GM23248 (cell line): ENCODE measurements around the gene MRPL40. TPM values are rescaled to one million over a fixed set of nuclear protein-coding genes. Genes with fewer than 3 reads are reported as not detected.

Experiments
- DNase-seq: peaks from one replicate; pipeline ENCODE4 v3.0.0-alpha.2; 2015
- H2AFZ ChIP-seq: fragments of 200-600 bp; sonication (generic); 2 replicates; pipeline ENCODE4 v1.6.1; 2016; ENCODE audit warnings: antibody characterized with exemption
- H3F3A ChIP-seq: fragments of 200-600 bp; sonication (generic); 2 replicates; pipeline ENCODE4 v1.6.1; 2016; ENCODE audit warnings: mild to moderate bottlenecking, antibody characterized with exemption, mixed run types; ENCODE audit not compliant: insufficient read depth
- H3K27ac ChIP-seq: fragments of 200-600 bp; sonication (generic); 2 replicates; pipeline ENCODE4 v1.5.1; 2016; ENCODE audit warnings: mild to moderate bottlenecking
- H3K27me3 ChIP-seq: fragments of 200-600 bp; sonication (generic); replicated peaks from 2 replicates; pipeline ENCODE4 v1.6.1; 2016; ENCODE audit warnings: mild to moderate bottlenecking; ENCODE audit not compliant: insufficient read depth
- H3K36me3 ChIP-seq: fragments of 200-600 bp; sonication (generic); 2 replicates; pipeline ENCODE4 v1.6.1; 2016; ENCODE audit warnings: low read depth, mild to moderate bottlenecking
- H3K4me1 ChIP-seq: fragments of 200-600 bp; sonication (generic); 2 replicates; pipeline ENCODE4 v1.6.1; 2016; ENCODE audit warnings: mild to moderate bottlenecking; ENCODE audit not compliant: insufficient read depth
- H3K4me2 ChIP-seq: fragments of 200-600 bp; sonication (generic); one replicate; pipeline ENCODE4 v1.6.1; 2016; ENCODE audit warnings: mild to moderate bottlenecking; ENCODE audit not compliant: unreplicated experiment
- H3K4me3 ChIP-seq: fragments of 200-600 bp; sonication (generic); 2 replicates; pipeline ENCODE4 v1.5.1; 2016; ENCODE audit warnings: mild to moderate bottlenecking
- H3K79me2 ChIP-seq: fragments of 200-600 bp; sonication (generic); 2 replicates; pipeline ENCODE4 v1.6.1; 2016; ENCODE audit warnings: mild to moderate bottlenecking; ENCODE audit not compliant: insufficient read depth
- H3K9ac ChIP-seq: fragments of 200-600 bp; sonication (generic); 2 replicates; pipeline ENCODE4 v1.6.1; 2016; ENCODE audit warnings: mild to moderate bottlenecking
- H3K9me2 ChIP-seq: fragments of 200-600 bp; sonication (generic); 2 replicates; pipeline ENCODE4 v1.6.1; 2016; ENCODE audit warnings: mixed run types, mild to moderate bottlenecking, moderate library complexity; ENCODE audit not compliant: insufficient read depth
- H3K9me3 ChIP-seq: fragments of 200-600 bp; sonication (generic); one replicate; pipeline ENCODE4 v1.6.1; 2017; ENCODE audit warnings: low read depth
- H4K20me1 ChIP-seq: fragments of 200-600 bp; sonication (generic); 2 replicates; pipeline ENCODE4 v1.6.0; 2016; ENCODE audit not compliant: insufficient read depth
- EZH2 ChIP-seq: fragments of 200-600 bp; sonication (generic); IDR thresholded peaks from 2 replicates; pipeline ENCODE4 v1.6.1; 2018; ENCODE audit warnings: antibody characterized with exemption, mild to moderate bottlenecking; ENCODE audit not compliant: insufficient read depth, poor library complexity, severe bottlenecking
- EZH2phosphoT487 ChIP-seq: fragments of 200-600 bp; sonication (generic); IDR thresholded peaks from 2 replicates; pipeline ENCODE4 v1.6.1; 2018; ENCODE audit warnings: antibody characterized with exemption, moderate library complexity, mild to moderate bottlenecking, low read depth; ENCODE audit not compliant: insufficient read depth
- WGBS, 2 experiments: methylation state at CpG; one replicate each; pipeline ENCODE4 v1.1.6; 2015 to 2017; ENCODE audit warnings: low lambda C conversion rate in 2 of 2, low coverage in 1 of 2; ENCODE audit errors: missing lambda C conversion rate in 2 of 2; 5-methylcytosine and 5-hydroxymethylcytosine counted together
- in situ Hi-C: fragments of 300-500 bp; cut with MboI; formaldehyde crosslinking; loops from 2 replicates; pipeline ENCODE4 v1.15.0; 2020
- polyA plus RNA-seq: library from polyadenylated mRNA; unstranded; fragments of >200 nt; fragmentation: Nextera tagmentation; extraction: Ambion mirVana; gene quantifications from 2 replicates; pipeline ENCODE4 v1.2.1, GENCODE V29; 2016
- total RNA-seq: library from RNA; depleted of rRNA; stranded (reverse); fragments of >200 nt; shearing (Covaris generic); gene quantifications from 2 replicates; pipeline ENCODE4 v1.2.3, GENCODE V29; 2014

The MRPL40 gene
- total and polyA plus RNA-seq, 2 experiments from 2014 or later: 37.6 to 81.9 TPM

DNA sequence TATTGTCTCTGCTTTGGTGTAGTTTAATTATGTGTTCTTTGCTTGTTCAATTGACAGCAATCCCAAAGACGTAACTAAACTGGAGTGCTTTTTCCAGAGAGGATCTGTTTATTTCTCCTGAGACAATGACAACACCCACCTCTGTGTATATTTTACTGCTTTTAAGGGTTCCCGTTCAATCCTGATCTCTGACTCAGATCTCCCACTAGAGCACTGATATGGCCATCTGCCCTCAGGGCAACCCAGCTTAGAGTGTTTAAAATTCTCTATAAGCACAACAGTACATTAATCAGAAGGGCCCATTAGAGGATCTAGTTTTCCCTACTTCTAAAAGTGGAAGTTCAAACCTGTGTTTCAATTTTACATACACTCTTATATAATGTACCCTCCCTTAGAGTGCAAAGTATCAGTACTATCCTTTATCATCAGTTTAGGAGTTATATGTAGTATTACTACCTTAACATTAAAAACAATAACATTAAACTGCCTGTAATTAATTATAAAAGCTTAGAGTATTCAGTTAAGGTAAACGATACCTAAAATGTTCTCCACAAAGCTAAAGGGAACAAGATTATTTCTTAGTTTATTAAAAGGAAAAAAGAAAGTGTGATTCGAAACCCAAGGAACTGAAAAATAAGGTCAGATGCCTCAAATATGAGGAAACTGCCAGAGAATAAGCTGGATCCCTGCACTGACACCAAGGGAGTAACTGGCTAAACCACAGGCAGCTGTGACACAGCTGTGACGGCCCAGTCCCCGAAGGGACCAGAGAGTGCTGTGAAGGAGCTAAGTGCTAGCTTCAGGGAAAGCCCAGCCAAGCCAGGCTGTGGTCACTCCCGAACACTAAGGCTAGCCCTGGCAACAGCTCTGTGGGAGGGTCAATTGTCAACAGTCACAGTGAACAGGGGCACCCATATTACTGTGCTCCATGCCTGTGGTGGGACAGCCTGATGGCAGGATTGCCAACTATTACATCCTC, 31.4 kb downstream of the MRPL40 start:
- Histone ChIP-seq H3K79me2 (no peaks in the 10 kb centered on the region), H3K36me3 (peaks cover 48% of the 10 kb centered on the region), H3F3A (peaks cover 19% of the 10 kb centered on the region), H3K4me2 (peak overlapping the region; percentile 52), H2AFZ (no peak overlapping the region), H3K4me1 (peaks cover 21% of the 10 kb centered on the region), H3K9ac (peak overlapping the region; percentile 63), H3K9me2 (no peaks in the 10 kb centered on the region), H4K20me1 (no peaks in the 10 kb centered on the region), H3K4me3 (0 out of 2 replicates have a peak overlapping the region, but pooled peaks have one; percentile 8), H3K9me3 (no peaks in the 10 kb centered on the region), H3K27me3 (no peaks in the 10 kb centered on the region), H3K27ac (peak overlapping the region; percentile 81)
- no peak for TF ChIP-seq EZH2
- 25 to 32% methylated on average over 7 of the region's 7 CpGs for WGBS, 2 experiments
- DNase-seq: peak; percentile 90
- in situ Hi-C loops: no loop called here

DNA sequence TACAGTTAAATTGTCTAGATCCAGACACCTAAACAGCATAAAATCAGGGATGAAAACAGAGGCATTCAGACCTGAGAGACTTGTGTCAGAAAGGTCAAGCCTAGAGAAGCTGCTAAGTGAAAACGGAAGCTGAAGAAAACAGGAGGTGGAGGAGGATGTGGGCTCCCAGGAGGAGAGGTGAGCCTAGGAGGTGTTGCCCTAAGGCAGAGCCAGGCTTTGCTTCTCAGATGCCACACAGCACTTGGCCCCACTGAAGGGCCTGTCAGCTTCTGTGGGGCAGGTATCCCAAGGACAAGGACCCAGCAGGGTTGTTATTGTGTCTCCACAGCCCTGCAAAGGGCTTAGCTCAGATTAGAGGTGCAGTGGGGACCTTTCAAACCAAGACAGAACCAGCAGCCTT, 32.2 kb downstream of the MRPL40 start:
- Histone ChIP-seq H2AFZ (no peak overlapping the region), H3K4me1 (peaks cover 21% of the 10 kb centered on the region), H3K79me2 (no peaks in the 10 kb centered on the region), H3F3A (peaks cover 19% of the 10 kb centered on the region), H3K9me3 (no peaks in the 10 kb centered on the region), H3K4me3 (no peak overlapping the region), H3K27me3 (no peaks in the 10 kb centered on the region), H3K9me2 (no peaks in the 10 kb centered on the region), H3K9ac (peak overlapping the region; percentile 63; the same call in 1 of the 2 replicates), H3K27ac (peak overlapping the region; percentile 81), H3K36me3 (peaks cover 45% of the 10 kb centered on the region), H3K4me2 (no peak overlapping the region), H4K20me1 (no peaks in the 10 kb centered on the region)
- in situ Hi-C loops: no loop called here
- no peak for DNase-seq
- TF ChIP-seq EZH2phosphoT487: no peak
- TF ChIP-seq EZH2: no peak
- 40 to 61% methylated on average over 1 of the region's 1 CpG for WGBS, 2 experiments

DNA sequence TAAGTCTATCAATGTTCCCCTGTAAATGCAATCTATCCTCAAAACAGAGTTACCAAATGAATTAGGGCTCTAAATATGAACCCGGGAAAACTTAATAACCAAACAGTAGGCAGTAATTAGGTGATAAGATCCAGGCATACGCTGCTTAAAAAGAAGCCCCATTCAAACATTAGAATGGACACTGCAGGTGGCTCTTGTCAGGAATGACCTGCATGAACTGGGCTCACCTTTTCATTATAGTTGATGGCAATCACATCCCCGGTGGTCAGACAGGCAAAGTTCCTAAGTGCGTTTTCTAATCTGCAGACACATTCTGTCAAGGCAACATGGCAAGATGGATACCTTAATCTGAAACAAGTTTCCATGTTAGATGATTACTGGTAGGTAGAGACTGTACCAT, 32.6 kb downstream of the MRPL40 start:
- peaks cover 50% of the 10 kb centered on the region for H3K36me3 ChIP-seq
- H3K4me2 ChIP-seq: no peak overlapping the region
- H3K9ac ChIP-seq: no peak overlapping the region
- 95 to 98% methylated on average over 4 of the region's 4 CpGs for WGBS, 2 experiments
- no peaks in the 10 kb centered on the region for H3K79me2 ChIP-seq
- no peaks in the 10 kb centered on the region for H4K20me1 ChIP-seq
- peaks cover 19% of the 10 kb centered on the region for H3F3A ChIP-seq
- peaks cover 21% of the 10 kb centered on the region for H3K4me1 ChIP-seq
- H3K27me3 ChIP-seq: no peaks in the 10 kb centered on the region
- in situ Hi-C loops: no loop called here
- DNase-seq: no peak
- H3K27ac ChIP-seq: no peak overlapping the region
- no peak overlapping the region for H2AFZ ChIP-seq
- no peaks in the 10 kb centered on the region for H3K9me2 ChIP-seq
- H3K4me3 ChIP-seq: no peak overlapping the region
- no peaks in the 10 kb centered on the region for H3K9me3 ChIP-seq
- no peak for TF ChIP-seq EZH2
- TF ChIP-seq EZH2phosphoT487: no peak

DNA sequence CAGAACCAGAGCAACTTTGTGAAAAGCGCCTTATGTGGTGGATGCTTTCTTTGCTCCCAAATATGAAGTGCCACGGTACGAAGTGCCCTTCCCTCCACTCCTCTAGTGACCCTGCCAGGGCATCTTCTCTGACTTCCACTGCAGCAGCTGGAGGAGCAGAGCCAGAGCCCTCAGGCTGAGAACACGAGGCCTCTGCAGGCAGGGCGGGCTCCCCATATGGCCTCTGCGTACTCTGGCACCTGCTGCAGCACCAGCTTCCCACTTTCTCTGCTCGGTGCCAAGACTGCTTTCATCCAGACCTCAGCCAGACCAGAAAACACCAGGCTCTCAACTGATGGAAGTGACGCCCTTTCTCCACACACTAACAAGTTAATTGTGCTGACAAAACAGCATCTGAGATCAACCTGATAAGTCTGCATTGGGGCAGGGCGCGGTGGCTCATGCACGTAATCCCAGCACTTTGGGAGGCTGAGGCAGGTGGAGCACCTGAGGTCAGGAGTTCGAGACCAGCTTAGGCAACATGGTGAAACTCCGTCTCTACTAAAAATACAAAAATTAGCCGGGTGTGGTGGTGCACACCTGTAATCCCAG, 33.9 kb downstream of the MRPL40 start:
- WGBS, 2 experiments: 81 to 85% methylated on average over 14 of the region's 14 CpGs
- H3K9me3 ChIP-seq: no peaks in the 10 kb centered on the region
- in situ Hi-C loops: no loop called here
- no peak for DNase-seq
- no peaks in the 10 kb centered on the region for H4K20me1 ChIP-seq
- H3F3A ChIP-seq: peaks cover 19% of the 10 kb centered on the region
- no peak overlapping the region for H3K4me3 ChIP-seq
- H3K27me3 ChIP-seq: no peaks in the 10 kb centered on the region
- no peak overlapping the region for H2AFZ ChIP-seq
- H3K79me2 ChIP-seq: no peaks in the 10 kb centered on the region
- H3K4me2 ChIP-seq: no peak overlapping the region
- H3K36me3 ChIP-seq: peaks cover 54% of the 10 kb centered on the region
- H3K4me1 ChIP-seq: peaks cover 21% of the 10 kb centered on the region
- H3K27ac ChIP-seq: no peak overlapping the region
- TF ChIP-seq EZH2phosphoT487: no peak
- TF ChIP-seq EZH2: no peak
- H3K9me2 ChIP-seq: no peaks in the 10 kb centered on the region
- no peak overlapping the region for H3K9ac ChIP-seq
